DND-41 (cell line): Measurements from ENCODE around the gene UCKL1.
"Not testable (repeated sequence)": the region's sequence is repeated elsewhere in the genome, so short reads cannot be mapped to it uniquely, and the experiment has no call there.

Experiments
- ATAC-seq: fragments of 200-7000 bp; cut with Tn5 transposase; 3 replicates; pipeline ENCODE4 v1.9.1; 2021; ENCODE audit warnings: low read depth; ENCODE audit not compliant: insufficient read depth
- DNase-seq: peaks from one replicate; pipeline ENCODE4 v3.0.0-alpha.2; 2020
- H2AFZ ChIP-seq: 2 replicates; pipeline ENCODE4 v1.6.0; 2012; ENCODE audit warnings: low read depth, low read length
- H3K27ac ChIP-seq: 2 replicates; pipeline ENCODE4 v1.5.1; 2012; ENCODE audit warnings: low read length, inconsistent platforms
- H3K27me3 ChIP-seq: fragments of 200-600 bp; sonication (generic); 2 replicates; pipeline ENCODE4 v1.6.0; 2012; ENCODE audit warnings: low read length, mild to moderate bottlenecking, inconsistent platforms; ENCODE audit not compliant: insufficient read depth, poor library complexity
- H3K36me3 ChIP-seq: 2 replicates; pipeline ENCODE4 v1.5.1; 2012; ENCODE audit warnings: low read length, inconsistent platforms; ENCODE audit not compliant: insufficient read depth
- H3K4me1 ChIP-seq: 2 replicates; pipeline ENCODE4 v1.5.1; 2012; ENCODE audit warnings: mild to moderate bottlenecking, low read length; ENCODE audit not compliant: insufficient read depth
- H3K4me2 ChIP-seq: 2 replicates; pipeline ENCODE4 v1.6.0; 2012; ENCODE audit warnings: mild to moderate bottlenecking, moderate library complexity, low read length, inconsistent platforms; ENCODE audit not compliant: insufficient read depth
- H3K4me3 ChIP-seq, 2 experiments: fragments of 200-600 bp in 1 of 2; shearing (Covaris generic) in 1 of 2; 2 replicates each; pipeline ENCODE4 v1.5.1; 2012 to 2016; ENCODE audit warnings: inconsistent platforms in 2 of 2, low read length in 2 of 2, mild to moderate bottlenecking in 2 of 2, low read depth in 1 of 2, moderate library complexity in 1 of 2
- H3K79me2 ChIP-seq: 2 replicates; pipeline ENCODE4 v1.6.0; 2012; ENCODE audit warnings: low read length, inconsistent platforms; ENCODE audit not compliant: insufficient read depth
- H3K9ac ChIP-seq: 2 replicates; pipeline ENCODE4 v1.6.0; 2012; ENCODE audit warnings: low read depth, mild to moderate bottlenecking, inconsistent platforms, low read length, moderate library complexity
- H3K9me3 ChIP-seq: 2 replicates; pipeline ENCODE4 v1.5.1; 2012; ENCODE audit warnings: low read length, moderate library complexity, mild to moderate bottlenecking, inconsistent platforms; ENCODE audit not compliant: insufficient read depth, severe bottlenecking
- H4K20me1 ChIP-seq: 2 replicates; pipeline ENCODE4 v1.6.0; 2012; ENCODE audit warnings: low read length; ENCODE audit not compliant: insufficient read depth
- EZH2 ChIP-seq: IDR thresholded peaks from 3 replicates; pipeline ENCODE4 v1.6.1; 2012; ENCODE audit warnings: borderline replicate concordance, low read depth, mild to moderate bottlenecking, moderate library complexity, low read length, inconsistent platforms; ENCODE audit not compliant: severe bottlenecking
- TF ChIP-seq, protein P1 (sequence below): IDR thresholded peaks from 2 replicates; pipeline ENCODE4 v1.5.1; 2012; ENCODE audit warnings: borderline replicate concordance, low read length, moderate library complexity, mild to moderate bottlenecking; ENCODE audit not compliant: poor library complexity, severe bottlenecking; ENCODE audit errors: extremely low read depth

The UCKL1 gene

DNA sequence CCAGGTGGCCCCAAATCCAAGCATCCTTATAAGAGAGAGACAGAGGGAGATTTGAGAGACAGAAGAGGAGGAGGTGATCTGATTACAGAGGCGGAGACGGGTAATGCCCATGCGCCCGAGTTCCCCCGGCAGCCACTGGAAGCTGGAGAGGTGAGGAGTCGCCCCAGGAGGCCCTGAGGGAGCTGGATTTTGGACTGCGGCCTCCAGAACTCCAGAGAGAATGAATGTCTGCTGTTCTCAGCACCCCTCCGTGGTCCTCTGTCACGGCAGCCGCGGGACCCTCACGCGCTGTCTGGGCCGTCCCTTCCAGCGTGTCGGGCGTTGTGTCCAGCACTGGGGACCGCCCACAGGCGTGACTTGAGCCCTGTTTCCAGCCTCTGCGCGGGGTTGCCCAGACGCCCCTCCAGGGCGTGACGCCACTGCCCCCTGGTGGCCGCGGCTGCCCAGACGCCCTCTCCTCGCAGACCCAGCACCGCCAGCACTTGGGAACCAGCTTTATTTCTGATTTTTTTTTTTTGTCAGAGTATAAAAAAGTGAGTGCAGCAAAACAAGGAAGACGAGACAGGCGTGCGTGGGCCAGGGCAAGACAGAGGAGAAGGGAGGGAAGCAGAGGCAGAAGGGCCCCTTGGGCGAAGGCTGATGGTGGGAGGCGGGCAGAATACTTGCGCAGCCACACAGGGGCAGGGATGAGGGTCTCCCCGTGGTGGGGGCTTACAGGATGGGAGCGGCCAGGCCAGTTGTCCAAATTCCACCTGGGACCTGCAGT lies 17.6 kb upstream of the UCKL1 start:
- no peak overlapping the region for H3K4me2 ChIP-seq
- H2AFZ ChIP-seq = no peak overlapping the region
- peaks cover 3% of the 10 kb centered on the region for H3K9me3 ChIP-seq
- H3K27me3 ChIP-seq = no peaks in the 10 kb centered on the region
- ATAC-seq (peak; percentile 46; the same call in 2 of the 3 replicates), DNase-seq (peak; percentile 66)
- H3K9ac ChIP-seq = no peak overlapping the region
- no peak overlapping the region for H3K4me3 ChIP-seq
- H3K79me2 ChIP-seq = peaks cover 5% of the 10 kb centered on the region
- no peak overlapping the region for H3K27ac ChIP-seq
- H4K20me1 ChIP-seq = no peaks in the 10 kb centered on the region
- H3K36me3 ChIP-seq = peaks cover 26% of the 10 kb centered on the region
- TF ChIP-seq, protein P1, sequence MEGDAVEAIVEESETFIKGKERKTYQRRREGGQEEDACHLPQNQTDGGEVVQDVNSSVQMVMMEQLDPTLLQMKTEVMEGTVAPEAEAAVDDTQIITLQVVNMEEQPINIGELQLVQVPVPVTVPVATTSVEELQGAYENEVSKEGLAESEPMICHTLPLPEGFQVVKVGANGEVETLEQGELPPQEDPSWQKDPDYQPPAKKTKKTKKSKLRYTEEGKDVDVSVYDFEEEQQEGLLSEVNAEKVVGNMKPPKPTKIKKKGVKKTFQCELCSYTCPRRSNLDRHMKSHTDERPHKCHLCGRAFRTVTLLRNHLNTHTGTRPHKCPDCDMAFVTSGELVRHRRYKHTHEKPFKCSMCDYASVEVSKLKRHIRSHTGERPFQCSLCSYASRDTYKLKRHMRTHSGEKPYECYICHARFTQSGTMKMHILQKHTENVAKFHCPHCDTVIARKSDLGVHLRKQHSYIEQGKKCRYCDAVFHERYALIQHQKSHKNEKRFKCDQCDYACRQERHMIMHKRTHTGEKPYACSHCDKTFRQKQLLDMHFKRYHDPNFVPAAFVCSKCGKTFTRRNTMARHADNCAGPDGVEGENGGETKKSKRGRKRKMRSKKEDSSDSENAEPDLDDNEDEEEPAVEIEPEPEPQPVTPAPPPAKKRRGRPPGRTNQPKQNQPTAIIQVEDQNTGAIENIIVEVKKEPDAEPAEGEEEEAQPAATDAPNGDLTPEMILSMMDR = peak; percentile 80
- TF ChIP-seq EZH2 = no peak
- peaks cover 22% of the 10 kb centered on the region for H3K4me1 ChIP-seq

DNA sequence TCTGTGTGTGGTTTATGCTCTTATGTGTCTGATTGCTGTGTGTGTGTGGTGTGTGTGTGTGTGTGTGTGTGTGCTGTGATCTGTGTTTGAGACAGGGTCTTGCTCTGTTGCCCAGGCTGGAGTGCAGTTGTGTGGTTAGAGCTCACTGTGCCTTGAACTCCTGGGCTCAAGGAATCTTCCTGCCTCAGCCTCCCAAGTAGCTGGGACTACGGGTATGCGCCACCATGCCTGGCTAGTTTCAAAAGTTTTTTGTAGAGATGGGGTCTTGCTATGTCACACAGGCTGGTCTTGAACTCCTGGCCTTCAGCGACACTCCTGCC lies 16.9 kb upstream of the UCKL1 start:
- Histone ChIP-seq H3K4me2 (no peak overlapping the region), H2AFZ (no peak overlapping the region), H3K4me1 (peaks cover 22% of the 10 kb centered on the region), H3K79me2 (peaks cover 12% of the 10 kb centered on the region), H3K9ac (no peak overlapping the region), H3K36me3 (peaks cover 33% of the 10 kb centered on the region), H3K27me3 (no peaks in the 10 kb centered on the region), H3K9me3 (peaks cover 10% of the 10 kb centered on the region), H3K27ac (no peak overlapping the region), H4K20me1 (no peaks in the 10 kb centered on the region), H3K4me3 (no peak overlapping the region)
- no peak for DNase-seq
- ATAC-seq = no peak
- no peak for TF ChIP-seq EZH2
- TF ChIP-seq, protein P1 = no peak

DNA sequence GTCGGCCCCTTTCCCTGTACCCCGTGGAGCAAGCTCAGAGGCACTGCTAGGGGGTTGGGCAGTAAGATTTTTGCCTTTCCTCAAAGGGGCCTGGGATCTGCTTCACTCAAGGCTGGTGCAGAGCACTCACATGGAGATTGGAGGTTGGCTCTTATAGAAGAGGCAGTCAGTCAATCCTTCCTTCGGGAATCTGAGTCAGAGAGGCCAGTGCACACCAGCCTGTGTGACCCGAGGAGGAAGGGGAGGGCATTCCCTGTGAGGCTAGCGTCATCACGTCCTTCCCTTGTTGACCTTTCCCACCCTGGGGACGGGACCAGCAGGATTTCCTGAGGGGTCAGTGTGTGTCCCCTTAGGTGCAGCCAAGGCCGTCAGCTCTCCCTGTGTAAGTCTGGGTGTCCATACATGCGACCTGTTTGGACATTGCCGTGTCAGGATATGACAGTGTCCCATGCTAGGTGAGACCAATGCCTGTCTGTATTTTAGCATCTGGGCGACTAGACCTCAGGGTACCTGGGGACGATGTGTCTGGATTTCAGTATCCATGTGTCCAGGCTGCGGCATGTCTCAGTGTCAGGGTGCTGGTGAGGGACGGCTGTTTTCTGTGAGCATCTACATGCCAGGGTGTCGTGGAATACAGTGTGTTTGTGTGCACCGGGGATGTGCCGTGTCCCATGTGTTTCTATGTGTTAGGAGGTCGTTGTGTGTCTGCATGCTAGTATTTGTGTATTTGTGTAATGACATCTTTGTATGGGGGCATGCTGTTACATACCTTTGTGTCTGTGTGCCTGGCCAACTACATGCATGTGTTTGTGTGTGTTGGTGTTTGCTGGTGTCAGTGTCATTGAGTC lies 16.3 kb upstream of the UCKL1 start:
- Histone ChIP-seq H3K4me1 (peaks cover 19% of the 10 kb centered on the region), H3K36me3 (peaks cover 38% of the 10 kb centered on the region), H3K4me2 (no peak overlapping the region), H3K27ac (no peak overlapping the region), H3K79me2 (peaks cover 18% of the 10 kb centered on the region), H3K9ac (no peak overlapping the region), H3K9me3 (peaks cover 16% of the 10 kb centered on the region), H2AFZ (no peak overlapping the region), H3K4me3 (no peak overlapping the region), H3K27me3 (no peaks in the 10 kb centered on the region), H4K20me1 (no peaks in the 10 kb centered on the region)
- TF ChIP-seq, protein P1 = no peak
- TF ChIP-seq EZH2 = no peak
- DNase-seq (no peak), ATAC-seq (no peak)

DNA sequence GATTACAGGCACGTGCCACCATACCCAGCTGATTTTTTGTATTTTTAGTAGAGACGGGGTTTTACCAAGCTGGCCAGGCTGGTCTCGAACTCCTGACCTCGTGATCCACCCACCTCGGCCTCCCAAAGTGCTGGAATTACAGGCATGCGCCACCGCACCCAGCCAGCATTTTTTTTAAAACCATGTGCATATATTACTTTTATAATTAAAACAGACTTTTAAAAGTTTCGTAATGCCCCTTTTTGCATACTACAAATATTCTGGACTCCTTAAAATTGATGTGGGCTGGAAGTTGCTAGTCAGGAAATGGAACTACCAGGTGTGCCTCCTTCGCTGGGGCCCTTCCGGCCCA lies 15.7 kb upstream of the UCKL1 start:
- Histone ChIP-seq H3K79me2 (peaks cover 22% of the 10 kb centered on the region), H3K4me1 (peaks cover 19% of the 10 kb centered on the region), H3K36me3 (peaks cover 44% of the 10 kb centered on the region), H3K9me3 (peaks cover 22% of the 10 kb centered on the region)
- not testable (repeated sequence) for ATAC-seq, H3K9ac ChIP-seq, H3K27me3 ChIP-seq, DNase-seq, H4K20me1 ChIP-seq, H2AFZ ChIP-seq, H3K27ac ChIP-seq, H3K4me3 ChIP-seq, H3K4me2 ChIP-seq
